ENCODE results near the gene PWWP2B. TPM values are rescaled to one million over a fixed set of nuclear protein-coding genes. Genes with fewer than 3 reads are reported as not detected.
A peak's percentile ranks its signal among the peaks of the same experiment; 100 is the strongest.

Gene PWWP2B
- total RNA-seq, 4 donors from 2014 or later, result 11.8 to 25.5 (median 14.3) TPM

- 95% methylated on average over 22 of the region's 32 CpGs for WGBS
- peaks cover 0 to 7% (median 2%) of the 10 kb centered on the region in 4 donors for H3K36me3 ChIP-seq
- TF ChIP-seq POLR2AphosphoS5 (IDR thresholded peaks at IDR 0.05) (no peak), CTCF (IDR thresholded peaks at IDR 0.05) (no peak), EP300 (IDR thresholded peaks at IDR 0.05) (no peak), POLR2A (IDR thresholded peaks at IDR 0.05; ENCODE audit: low read depth) (no peak)
- H3K27me3 ChIP-seq, result no peaks in the 10 kb centered on the region
- H3K4me1 ChIP-seq, result peaks cover 52 to 98% (median 93%) of the 10 kb centered on the region in 4 donors
- intact Hi-C loops (cut with DNase I), result no loop called here
- peak overlapping the region; percentile 20 to 96 (median 90) for H3K27ac ChIP-seq (replicated peaks in 1 of 4)
- H3K4me3 ChIP-seq, result no peak overlapping the region
- no peaks in the 10 kb centered on the region for H3K9me3 ChIP-seq
- no peak for DNase-seq (ENCODE audit: extremely low spot score)
These were observed 19.7 kb downstream of the PWWP2B start for GRCh38 chr10:132416566-132417256.

DNA sequence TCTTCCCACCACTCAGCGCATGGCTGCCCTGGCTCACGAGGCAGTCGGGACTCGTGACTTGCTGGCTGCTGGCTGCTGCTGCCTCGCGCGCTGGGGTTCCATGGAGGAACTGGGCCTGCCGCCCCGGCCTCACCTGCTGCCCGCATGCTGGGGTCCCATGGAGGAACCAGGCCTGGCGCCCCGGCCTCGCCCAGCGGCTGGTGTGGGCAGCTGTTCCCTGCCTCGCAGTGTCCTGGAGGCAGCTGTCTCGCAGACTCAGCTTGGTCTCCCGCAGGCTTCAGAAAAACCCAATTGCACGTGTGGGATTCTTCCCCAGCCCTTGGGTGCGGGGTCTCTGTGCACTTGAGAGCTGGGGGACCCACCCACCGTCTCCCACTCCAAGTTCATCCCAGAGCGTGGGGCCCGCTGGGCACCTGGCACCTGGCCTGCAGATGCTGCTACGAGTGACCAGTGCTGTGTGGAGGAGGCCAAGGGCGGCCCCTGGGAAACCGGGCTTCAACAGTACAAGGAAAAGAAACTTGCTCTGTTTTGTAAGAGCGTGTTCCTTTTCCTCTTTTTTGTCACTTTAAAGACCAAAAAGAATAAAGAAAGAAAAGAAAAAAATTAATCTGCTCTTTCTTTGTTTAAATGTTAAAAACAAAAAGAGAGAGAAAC, 20.4 kb downstream of the PWWP2B start:
- Histone ChIP-seq H3K27me3 (no peaks in the 10 kb centered on the region), H3K9me3 (no peaks in the 10 kb centered on the region), H3K36me3 (peaks cover 0 to 7% (median 2%) of the 10 kb centered on the region in 4 donors), H3K4me1 (peaks cover 52 to 98% (median 93%) of the 10 kb centered on the region in 4 donors), H3K27ac (replicated peaks in 1 of 4) (peak overlapping the region; percentile 88 to 96 (median 92)), H3K4me3 (no peak overlapping the region)
- WGBS, result 79% methylated on average over 13 of the region's 26 CpGs
- TF ChIP-seq CTCF (IDR thresholded peaks at IDR 0.05), result no peak
- no peak for TF ChIP-seq POLR2AphosphoS5 (IDR thresholded peaks at IDR 0.05)
- no peak for TF ChIP-seq POLR2A (IDR thresholded peaks at IDR 0.05; ENCODE audit: low read depth)
- TF ChIP-seq EP300 (IDR thresholded peaks at IDR 0.05), result no peak
- intact Hi-C loops (cut with DNase I), result no loop called here
- DNase-seq (ENCODE audit: extremely low spot score), result no peak

- no peaks in the 10 kb centered on the region for H3K27me3 ChIP-seq
- H3K4me1 ChIP-seq, result peaks cover 50 to 98% (median 93%) of the 10 kb centered on the region in 4 donors
- H3K4me3 ChIP-seq, result no peak overlapping the region
- intact Hi-C loops (cut with DNase I), result no loop called here
- peak overlapping the region; percentile 88 to 96 (median 92) for H3K27ac ChIP-seq (replicated peaks in 1 of 4)
- WGBS, result 75% methylated on average over 20 of the region's 20 CpGs
- H3K9me3 ChIP-seq, result no peaks in the 10 kb centered on the region
- peak in 1 of 2 donors; percentile 35 for TF ChIP-seq POLR2AphosphoS5 (IDR thresholded peaks at IDR 0.05)
- no peak for TF ChIP-seq EP300 (IDR thresholded peaks at IDR 0.05)
- TF ChIP-seq CTCF (IDR thresholded peaks at IDR 0.05), result no peak
- TF ChIP-seq POLR2A (IDR thresholded peaks at IDR 0.05; ENCODE audit: low read depth), result no peak
- peaks cover 0 to 7% (median 2%) of the 10 kb centered on the region in 4 donors for H3K36me3 ChIP-seq
- no peak for DNase-seq (ENCODE audit: extremely low spot score)
These were observed 21.0 kb downstream of the PWWP2B start for GRCh38 chr10:132417957-132418441.

GRCh38 chr10:132418527-132419416, 21.8 kb downstream of the PWWP2B start:
- H3K4me3 ChIP-seq, result no peak overlapping the region
- TF ChIP-seq POLR2A (IDR thresholded peaks at IDR 0.05; ENCODE audit: low read depth) (no peak), POLR2AphosphoS5 (IDR thresholded peaks at IDR 0.05) (peak; percentile 21 to 24)
- H3K4me1 ChIP-seq, result peaks cover 47 to 98% (median 94%) of the 10 kb centered on the region in 4 donors
- DNase-seq (ENCODE audit: extremely low spot score), result no peak
- peaks cover 0 to 7% (median 2%) of the 10 kb centered on the region in 4 donors for H3K36me3 ChIP-seq
- H3K27ac ChIP-seq (replicated peaks in 1 of 4), result peak overlapping the region; percentile 88 to 96 (median 92)
- H3K27me3 ChIP-seq, result no peaks in the 10 kb centered on the region
- intact Hi-C loops (cut with DNase I), result no loop called here
- WGBS, result 48% methylated on average over 8 of the region's 18 CpGs
- H3K9me3 ChIP-seq, result no peaks in the 10 kb centered on the region

Measured in esophagus muscularis mucosa (tissue), 4 donors.